Stomach (tissue), 4 donors: Measurements from ENCODE around the gene OSBPL2.

Source experiments
- POLR2A ChIP-seq, 4 donors: fragments of 450-650 bp; IDR thresholded peaks; one replicate each; pipeline ENCODE4 v1.6.1; 2016; ENCODE audit warnings: antibody characterized with exemption in 4 of 4, control low read depth in 2 of 4, mild to moderate bottlenecking in 1 of 4, moderate library complexity in 1 of 4
- POLR2AphosphoS5 ChIP-seq, 3 donors: sonication (generic); formaldehyde crosslinking; IDR thresholded peaks; one replicate each; pipeline ENCODE4 v1.6.1; 2016; ENCODE audit warnings: antibody characterized with exemption in 3 of 3
- TF ChIP-seq, protein P1 (sequence below), 7 experiments: fragments of 450-650 bp in 4 of 7; fragments of 200-600 bp in 3 of 7; sonication (generic) in 3 of 7; IDR thresholded peaks; one replicate each; pipeline ENCODE4 v1.5.1; 2016 to 2019; ENCODE audit warnings: antibody characterized with exemption in 7 of 7, control low read depth in 2 of 7, mild to moderate bottlenecking in 1 of 7

DNA sequence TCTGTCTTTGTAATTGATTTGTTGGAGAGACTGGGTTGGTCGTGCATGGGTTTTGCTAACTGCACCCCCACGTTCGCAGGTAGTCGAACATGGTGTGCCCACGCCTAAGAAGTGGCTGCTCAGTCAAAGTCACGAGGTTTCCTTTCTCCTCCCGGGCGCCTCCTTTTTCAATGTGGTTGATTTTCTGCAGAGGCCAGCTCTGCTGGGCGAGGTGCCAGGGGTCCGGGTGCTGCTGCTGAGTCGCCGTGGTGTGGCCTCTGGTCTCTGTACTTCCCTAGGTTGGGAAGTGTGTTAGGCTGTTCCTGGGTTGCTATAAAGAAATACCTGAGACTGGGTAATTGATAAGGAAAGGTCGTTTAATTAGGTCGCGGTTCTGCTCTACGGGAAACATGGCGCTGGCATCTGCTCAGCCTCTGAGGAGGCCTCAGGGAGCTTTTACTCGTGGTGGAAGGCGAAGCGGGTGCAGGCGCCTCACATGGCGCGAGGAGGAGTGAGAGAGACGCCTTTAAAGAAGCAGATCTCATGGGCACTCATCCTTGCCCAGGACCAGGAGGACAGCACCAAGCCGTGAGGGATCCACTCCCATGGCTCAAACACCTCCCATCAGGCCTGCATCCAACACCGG, 14.1 kb downstream of the OSBPL2 start:
- TF ChIP-seq POLR2AphosphoS5 (IDR thresholded peaks at IDR 0.05): no peak
- TF ChIP-seq, protein P1, sequence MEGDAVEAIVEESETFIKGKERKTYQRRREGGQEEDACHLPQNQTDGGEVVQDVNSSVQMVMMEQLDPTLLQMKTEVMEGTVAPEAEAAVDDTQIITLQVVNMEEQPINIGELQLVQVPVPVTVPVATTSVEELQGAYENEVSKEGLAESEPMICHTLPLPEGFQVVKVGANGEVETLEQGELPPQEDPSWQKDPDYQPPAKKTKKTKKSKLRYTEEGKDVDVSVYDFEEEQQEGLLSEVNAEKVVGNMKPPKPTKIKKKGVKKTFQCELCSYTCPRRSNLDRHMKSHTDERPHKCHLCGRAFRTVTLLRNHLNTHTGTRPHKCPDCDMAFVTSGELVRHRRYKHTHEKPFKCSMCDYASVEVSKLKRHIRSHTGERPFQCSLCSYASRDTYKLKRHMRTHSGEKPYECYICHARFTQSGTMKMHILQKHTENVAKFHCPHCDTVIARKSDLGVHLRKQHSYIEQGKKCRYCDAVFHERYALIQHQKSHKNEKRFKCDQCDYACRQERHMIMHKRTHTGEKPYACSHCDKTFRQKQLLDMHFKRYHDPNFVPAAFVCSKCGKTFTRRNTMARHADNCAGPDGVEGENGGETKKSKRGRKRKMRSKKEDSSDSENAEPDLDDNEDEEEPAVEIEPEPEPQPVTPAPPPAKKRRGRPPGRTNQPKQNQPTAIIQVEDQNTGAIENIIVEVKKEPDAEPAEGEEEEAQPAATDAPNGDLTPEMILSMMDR (IDR thresholded peaks at IDR 0.05): no peak
- TF ChIP-seq POLR2A (IDR thresholded peaks at IDR 0.05): no peak
